Hepatocyte (in vitro differentiated cells): ENCODE results near the gene OSTM1. TPM values are rescaled to one million over a fixed set of nuclear protein-coding genes. Genes with fewer than 3 reads are reported as not detected.

Experiments used
- DNase-seq: peaks from one replicate; pipeline ENCODE4 v3.0.0-alpha.2; 2016; ENCODE audit warnings: low spot score
- H2AFZ ChIP-seq: fragments of 200-600 bp; sonication (generic); 2 replicates; pipeline ENCODE4 v1.6.0; 2016; ENCODE audit warnings: antibody characterized with exemption, mild to moderate bottlenecking
- H3K27ac ChIP-seq: fragments of 200-600 bp; sonication (generic); 2 replicates; pipeline ENCODE4 v1.5.1; 2016; ENCODE audit warnings: mild to moderate bottlenecking
- H3K27me3 ChIP-seq: fragments of 200-600 bp; sonication (generic); 2 replicates; pipeline ENCODE4 v1.6.1; 2016
- H3K36me3 ChIP-seq: fragments of 200-600 bp; sonication (generic); replicated peaks from 2 replicates; pipeline ENCODE4 v1.5.1; 2016; ENCODE audit warnings: low read depth; ENCODE audit not compliant: insufficient read depth
- H3K4me1 ChIP-seq: fragments of 200-600 bp; sonication (generic); 2 replicates; pipeline ENCODE4 v1.5.1; 2016; ENCODE audit warnings: mild to moderate bottlenecking, moderate library complexity; ENCODE audit not compliant: insufficient read depth
- H3K4me2 ChIP-seq: fragments of 200-600 bp; sonication (generic); 2 replicates; pipeline ENCODE4 v1.6.0; 2016
- H3K4me3 ChIP-seq: fragments of 200-600 bp; sonication (generic); 2 replicates; pipeline ENCODE4 v1.5.1; 2016; ENCODE audit warnings: mild to moderate bottlenecking
- H3K79me2 ChIP-seq: fragments of 200-600 bp; sonication (generic); 2 replicates; pipeline ENCODE4 v1.6.0; 2017; ENCODE audit warnings: mild to moderate bottlenecking
- H3K9me2 ChIP-seq: fragments of 200-600 bp; sonication (generic); replicated peaks from 2 replicates; pipeline ENCODE4 v1.6.0; 2017; ENCODE audit warnings: mild to moderate bottlenecking; ENCODE audit not compliant: insufficient read depth
- H3K9me3 ChIP-seq: fragments of 200-600 bp; sonication (generic); 2 replicates; pipeline ENCODE4 v1.5.1; 2016; ENCODE audit warnings: low read depth, mild to moderate bottlenecking
- H4K20me1 ChIP-seq: fragments of 200-600 bp; sonication (generic); 2 replicates; pipeline ENCODE4 v1.6.0; 2016; ENCODE audit warnings: mild to moderate bottlenecking; ENCODE audit not compliant: insufficient read depth, poor library complexity, severe bottlenecking
- CTCF ChIP-seq: fragments of 200-600 bp; sonication (generic); IDR thresholded peaks from 2 replicates; pipeline ENCODE4 v1.5.1; 2016; ENCODE audit warnings: antibody characterized with exemption, mild to moderate bottlenecking; ENCODE audit not compliant: poor library complexity
- EZH2 ChIP-seq: fragments of 200-600 bp; sonication (generic); IDR thresholded peaks from 2 replicates; pipeline ENCODE4 v1.6.1; 2016; ENCODE audit warnings: antibody characterized with exemption, mild to moderate bottlenecking, borderline replicate concordance
- EZH2phosphoT487 ChIP-seq: fragments of 200-600 bp; sonication (generic); IDR thresholded peaks from one replicate; pipeline ENCODE4 v1.6.1; 2018; ENCODE audit warnings: antibody characterized with exemption, mild to moderate bottlenecking, low read depth, moderate library complexity; ENCODE audit not compliant: unreplicated experiment, severe bottlenecking
- WGBS: methylation state at CpG from one replicate; pipeline ENCODE4 v1.1.6; 2016; ENCODE audit warnings: low lambda C conversion rate; ENCODE audit errors: missing lambda C conversion rate; 5-methylcytosine and 5-hydroxymethylcytosine counted together
- polyA plus RNA-seq: library from polyadenylated mRNA; unstranded; fragments of >200 nt; fragmentation: Nextera tagmentation; extraction: Ambion mirVana; gene quantifications from 2 replicates; pipeline ENCODE4 v1.2.1, GENCODE V29; 2016
- total RNA-seq: library from RNA; depleted of rRNA; stranded (reverse); fragments of >200 nt; gene quantifications from 2 replicates; pipeline ENCODE4 v1.2.3, GENCODE V29; 2014

Gene OSTM1
- total and polyA plus RNA-seq, 2 experiments from 2014 or later: 24.1 to 26.1 TPM

GRCh38 chr6:108039681-108040080, 34.9 kb downstream of the OSTM1 start:
- H3K9me2 ChIP-seq: no peaks in the 10 kb centered on the region
- no peaks in the 10 kb centered on the region for H3K9me3 ChIP-seq
- no peak overlapping the region for H3K4me2 ChIP-seq
- DNase-seq: no peak
- H3K27ac ChIP-seq: no peak overlapping the region
- TF ChIP-seq CTCF (no peak), EZH2phosphoT487 (no peak), EZH2 (no peak)
- no peak overlapping the region for H3K4me3 ChIP-seq
- H3K27me3 ChIP-seq: no peaks in the 10 kb centered on the region
- no peaks in the 10 kb centered on the region for H3K4me1 ChIP-seq
- H3K79me2 ChIP-seq: no peaks in the 10 kb centered on the region
- WGBS: 96% methylated on average over 8 of the region's 8 CpGs
- no peak overlapping the region for H2AFZ ChIP-seq
- H3K36me3 ChIP-seq: no peaks in the 10 kb centered on the region
- H4K20me1 ChIP-seq: no peaks in the 10 kb centered on the region

DNA sequence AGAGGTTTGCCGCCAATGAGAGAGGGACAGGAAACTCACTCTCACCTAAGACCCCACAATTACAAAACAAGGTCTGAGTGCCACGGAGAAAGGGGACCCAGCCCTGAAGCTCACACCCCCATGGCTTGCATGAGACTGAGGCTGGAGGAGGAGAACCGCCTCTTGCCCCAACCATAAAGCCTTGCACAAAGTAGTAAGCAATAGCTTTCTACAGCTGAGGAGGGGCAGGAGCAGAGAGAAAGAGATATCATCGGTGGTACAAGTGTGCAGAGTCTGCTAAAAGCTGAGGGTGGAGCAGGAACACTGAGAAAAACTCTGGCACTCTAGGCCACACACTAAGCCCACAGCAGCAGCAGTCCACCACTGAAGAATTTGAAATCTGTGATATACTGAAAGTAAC, 37.7 kb downstream of the OSTM1 start:
- Histone ChIP-seq H3K27me3 (no peaks in the 10 kb centered on the region), H3K4me3 (no peak overlapping the region), H3K4me2 (no peak overlapping the region), H4K20me1 (no peaks in the 10 kb centered on the region), H3K79me2 (no peaks in the 10 kb centered on the region), H3K4me1 (no peaks in the 10 kb centered on the region), H2AFZ (no peak overlapping the region), H3K36me3 (no peaks in the 10 kb centered on the region), H3K9me3 (no peaks in the 10 kb centered on the region), H3K27ac (no peak overlapping the region), H3K9me2 (no peaks in the 10 kb centered on the region)
- WGBS: 91% methylated on average over 4 of the region's 4 CpGs
- no peak for DNase-seq
- TF ChIP-seq CTCF (no peak), EZH2phosphoT487 (no peak), EZH2 (no peak)

DNA sequence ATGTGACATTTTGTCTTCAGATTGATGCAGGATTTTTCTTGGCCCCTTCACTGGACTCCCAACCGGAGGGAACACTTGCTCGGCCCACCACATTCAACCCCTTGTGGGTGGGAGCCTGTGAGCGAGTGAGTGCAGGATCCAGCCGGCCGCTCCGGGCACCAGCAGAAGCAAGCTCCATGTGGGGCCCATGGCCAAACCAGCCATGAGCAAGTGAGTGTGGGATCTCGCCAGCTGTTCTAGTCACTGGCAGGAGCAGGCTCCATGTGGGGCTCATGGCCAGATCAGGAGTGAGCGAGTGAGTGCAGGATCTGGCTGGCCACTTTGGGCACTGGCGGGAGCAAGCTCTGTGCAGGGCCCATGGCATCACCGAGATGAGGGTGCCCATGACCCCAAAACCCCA, 42.6 kb downstream of the OSTM1 start:
- DNase-seq: no peak
- Histone ChIP-seq H3K9me2 (no peaks in the 10 kb centered on the region), H3K4me1 (no peaks in the 10 kb centered on the region), H3K36me3 (no peaks in the 10 kb centered on the region), H3K4me2 (no peak overlapping the region), H3K27ac (no peak overlapping the region), H3K79me2 (no peaks in the 10 kb centered on the region), H2AFZ (no peak overlapping the region), H3K27me3 (no peaks in the 10 kb centered on the region), H3K9me3 (no peaks in the 10 kb centered on the region), H3K4me3 (no peak overlapping the region), H4K20me1 (no peaks in the 10 kb centered on the region)
- TF ChIP-seq EZH2phosphoT487: no peak
- TF ChIP-seq CTCF: no peak
- no peak for TF ChIP-seq EZH2
- 98% methylated on average over 10 of the region's 10 CpGs for WGBS

DNA sequence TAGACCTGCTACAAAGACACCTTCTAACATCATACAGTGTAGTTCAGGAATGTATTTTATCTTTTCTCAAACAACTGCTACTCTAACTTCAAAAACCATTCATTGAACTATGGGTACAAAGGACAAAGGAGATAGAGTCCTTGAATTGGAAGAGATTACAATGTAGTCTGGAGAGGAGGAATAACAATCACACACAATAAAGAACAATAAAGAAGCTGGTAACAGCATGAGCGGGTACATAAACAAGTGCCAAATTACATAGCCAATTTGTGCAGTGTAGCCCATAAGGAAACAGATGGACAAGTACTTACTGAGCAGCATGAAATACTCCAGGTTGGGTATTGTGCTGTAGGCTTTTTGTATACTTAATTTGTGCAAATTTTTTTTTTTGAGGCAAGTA, 44.3 kb downstream of the OSTM1 start:
- no peak for TF ChIP-seq EZH2phosphoT487
- TF ChIP-seq CTCF: no peak
- TF ChIP-seq EZH2: no peak
- Histone ChIP-seq H2AFZ (no peak overlapping the region), H3K27ac (no peak overlapping the region), H3K9me3 (no peaks in the 10 kb centered on the region), H3K9me2 (no peaks in the 10 kb centered on the region), H3K4me3 (no peak overlapping the region), H3K79me2 (no peaks in the 10 kb centered on the region), H3K4me1 (no peaks in the 10 kb centered on the region), H3K36me3 (no peaks in the 10 kb centered on the region), H3K27me3 (no peaks in the 10 kb centered on the region), H3K4me2 (no peak overlapping the region), H4K20me1 (no peaks in the 10 kb centered on the region)
- WGBS: 81% methylated on average over 1 of the region's 1 CpG
- DNase-seq: no peak
